PFSK-1 (cell line): ENCODE results near the gene NOP14.

Experiments used
- POLR2AphosphoS5 ChIP-seq: IDR thresholded peaks from 2 replicates; pipeline ENCODE4 v1.6.1; 2012; ENCODE audit warnings: low read depth, mild to moderate bottlenecking, control low read depth, low read length, moderate library complexity
- SIN3A ChIP-seq: IDR thresholded peaks from 2 replicates; pipeline ENCODE4 v1.6.1; 2012; ENCODE audit warnings: mild to moderate bottlenecking, low read length, moderate library complexity, borderline replicate concordance; ENCODE audit not compliant: insufficient read depth

GRCh38 chr4:2913168-2913567, 50.0 kb downstream of the NOP14 start:
- no peak for TF ChIP-seq SIN3A
- no peak for TF ChIP-seq POLR2AphosphoS5
